AG04449 (cell line): ENCODE results near the gene GATA5.

Experiments
- CTCF ChIA-PET: fragments of 350-600 bp; formaldehyde crosslinking; extraction: SDS; loops from one replicate; lab custom pipeline; 2021; ENCODE audit warnings: antibody characterized with exemption; lab: Yijun Ruan, JAX
- POLR2A ChIA-PET: fragments of 400-600, 350-600 bp; formaldehyde crosslinking; extraction: SDS; loops from one replicate; lab custom pipeline; 2020; ENCODE audit warnings: antibody characterized with exemption, inconsistent platforms; lab: Yijun Ruan, JAX
- DNase-seq: peaks from one replicate; pipeline ENCODE4 v3.0.0-alpha.2; 2010; ENCODE audit warnings: low read depth, low spot score
- H3K4me3 ChIP-seq: 2 replicates; pipeline ENCODE4 v1.5.1; 2011; ENCODE audit warnings: low read depth, mild to moderate bottlenecking, control low read depth, low read length
- TF ChIP-seq, protein P1 (sequence below): IDR thresholded peaks from one replicate; pipeline ENCODE4 v1.5.1; 2011; ENCODE audit warnings: mild to moderate bottlenecking, moderate library complexity, low read length, control low read depth, inconsistent platforms; ENCODE audit not compliant: insufficient read depth; ENCODE audit errors: missing control alignments

The GATA5 gene

DNA sequence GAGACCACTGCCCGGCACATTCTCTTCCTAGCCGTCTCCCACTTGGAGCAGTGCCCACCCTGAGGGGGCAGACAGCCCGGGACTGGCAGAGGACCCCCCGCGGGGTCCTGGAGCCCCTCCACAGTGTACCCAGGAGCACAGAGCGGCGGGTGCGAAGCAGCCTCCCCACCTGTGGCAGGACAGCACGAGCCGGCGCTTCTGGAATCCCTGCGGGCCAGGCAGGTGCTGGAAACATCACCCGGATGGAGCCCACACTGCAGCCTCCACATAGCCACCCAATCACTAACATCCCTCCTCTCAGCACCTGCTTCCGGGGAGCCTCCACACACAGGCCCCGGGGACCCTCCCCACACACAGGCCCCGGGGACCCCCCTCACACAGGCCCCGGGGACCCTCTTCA is 18.7 kb downstream of the GATA5 start:
- CTCF ChIA-PET = no interaction called here
- no peak for DNase-seq
- POLR2A ChIA-PET = no interaction called here
- H3K4me3 ChIP-seq = no peak overlapping the region
- TF ChIP-seq, protein P1, sequence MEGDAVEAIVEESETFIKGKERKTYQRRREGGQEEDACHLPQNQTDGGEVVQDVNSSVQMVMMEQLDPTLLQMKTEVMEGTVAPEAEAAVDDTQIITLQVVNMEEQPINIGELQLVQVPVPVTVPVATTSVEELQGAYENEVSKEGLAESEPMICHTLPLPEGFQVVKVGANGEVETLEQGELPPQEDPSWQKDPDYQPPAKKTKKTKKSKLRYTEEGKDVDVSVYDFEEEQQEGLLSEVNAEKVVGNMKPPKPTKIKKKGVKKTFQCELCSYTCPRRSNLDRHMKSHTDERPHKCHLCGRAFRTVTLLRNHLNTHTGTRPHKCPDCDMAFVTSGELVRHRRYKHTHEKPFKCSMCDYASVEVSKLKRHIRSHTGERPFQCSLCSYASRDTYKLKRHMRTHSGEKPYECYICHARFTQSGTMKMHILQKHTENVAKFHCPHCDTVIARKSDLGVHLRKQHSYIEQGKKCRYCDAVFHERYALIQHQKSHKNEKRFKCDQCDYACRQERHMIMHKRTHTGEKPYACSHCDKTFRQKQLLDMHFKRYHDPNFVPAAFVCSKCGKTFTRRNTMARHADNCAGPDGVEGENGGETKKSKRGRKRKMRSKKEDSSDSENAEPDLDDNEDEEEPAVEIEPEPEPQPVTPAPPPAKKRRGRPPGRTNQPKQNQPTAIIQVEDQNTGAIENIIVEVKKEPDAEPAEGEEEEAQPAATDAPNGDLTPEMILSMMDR = no peak

- CTCF ChIA-PET = no interaction called here
- POLR2A ChIA-PET = no interaction called here
- TF ChIP-seq, protein P1 = no peak
- no peak overlapping the region for H3K4me3 ChIP-seq
- DNase-seq = no peak
Observed at GRCh38 chr20:62455929-62456328, 19.9 kb downstream of the GATA5 start.

DNA sequence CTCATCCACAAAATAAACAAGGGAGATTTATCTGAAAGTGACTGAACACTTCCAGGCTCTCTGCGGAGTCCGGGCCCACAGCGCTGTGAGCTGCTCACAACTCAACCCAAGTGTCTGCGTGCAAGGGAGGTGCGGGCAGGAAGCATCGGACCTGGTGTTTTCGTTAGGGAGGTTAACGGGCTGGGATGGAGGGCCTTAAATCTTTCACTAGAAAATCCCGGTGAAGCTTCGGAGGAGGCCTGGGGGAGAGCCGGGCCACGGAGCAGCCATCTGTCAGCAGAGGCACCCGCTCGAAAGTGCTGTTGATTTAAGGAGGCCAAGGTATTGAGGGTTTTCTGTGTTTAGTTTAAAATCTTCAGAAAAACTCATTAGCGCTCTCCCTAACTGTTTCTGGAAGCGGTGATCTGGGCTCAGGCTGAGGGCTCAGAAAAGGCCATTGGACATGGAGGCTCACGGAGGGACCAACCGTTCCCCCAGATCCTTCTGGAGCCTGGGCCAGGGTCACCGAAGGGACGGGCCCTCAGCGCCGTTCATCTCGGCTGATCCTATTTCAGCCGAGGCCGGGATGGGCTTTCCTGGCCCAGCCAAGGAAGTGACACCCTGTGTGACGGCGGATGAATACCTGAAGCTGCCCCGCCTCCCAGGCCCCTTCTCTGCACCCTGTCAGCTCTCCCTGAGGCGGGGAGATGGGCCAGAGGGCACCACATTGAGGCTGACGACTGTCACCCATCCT is 20.7 kb downstream of the GATA5 start:
- no peak for DNase-seq
- TF ChIP-seq, protein P1 = no peak
- POLR2A ChIA-PET = no interaction called here
- H3K4me3 ChIP-seq = no peak overlapping the region
- CTCF ChIA-PET = interaction anchor here (1.2 kb wide), 1 partner anchor 45 kb away, joined by 3 read pairs; no protein-coding TSS in a partner anchor

DNA sequence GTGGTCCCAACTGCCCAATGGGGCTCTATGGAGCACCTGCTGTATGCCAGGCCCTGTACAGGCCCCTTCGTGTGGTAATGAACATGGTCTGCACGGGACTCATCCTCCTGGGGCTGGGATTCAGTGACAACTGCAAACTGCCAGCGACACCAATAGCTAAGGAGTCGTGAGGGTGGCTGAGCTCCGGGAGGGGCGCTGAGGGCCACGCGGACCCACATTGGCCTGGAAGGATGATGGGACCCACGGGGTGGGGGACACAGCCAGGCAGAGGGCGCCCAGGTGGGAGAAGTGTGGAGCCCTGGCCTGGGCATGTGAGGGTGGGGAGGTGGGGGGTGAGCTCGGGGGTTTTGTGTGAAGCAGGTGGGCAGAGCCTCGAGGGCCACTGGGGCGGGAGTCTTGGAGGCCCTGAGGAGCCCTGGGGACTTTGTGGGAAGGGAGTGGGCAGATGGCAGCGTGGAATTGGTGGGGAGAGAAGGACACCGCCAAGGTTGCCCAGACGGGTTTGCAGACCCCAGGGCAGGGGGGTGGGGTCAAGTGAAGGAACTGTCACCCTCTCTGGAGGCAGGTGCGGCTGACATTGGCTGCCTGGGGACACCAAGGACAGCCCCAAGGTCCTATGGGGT is 22.5 kb downstream of the GATA5 start:
- ChIA-PET CTCF (no interaction called here), POLR2A (interaction anchor here (0.5 kb wide), 1 partner anchor 265 kb away, joined by 3 read pairs; no protein-coding TSS in a partner anchor)
- TF ChIP-seq, protein P1 = no peak
- DNase-seq = no peak
- no peak overlapping the region for H3K4me3 ChIP-seq

DNA sequence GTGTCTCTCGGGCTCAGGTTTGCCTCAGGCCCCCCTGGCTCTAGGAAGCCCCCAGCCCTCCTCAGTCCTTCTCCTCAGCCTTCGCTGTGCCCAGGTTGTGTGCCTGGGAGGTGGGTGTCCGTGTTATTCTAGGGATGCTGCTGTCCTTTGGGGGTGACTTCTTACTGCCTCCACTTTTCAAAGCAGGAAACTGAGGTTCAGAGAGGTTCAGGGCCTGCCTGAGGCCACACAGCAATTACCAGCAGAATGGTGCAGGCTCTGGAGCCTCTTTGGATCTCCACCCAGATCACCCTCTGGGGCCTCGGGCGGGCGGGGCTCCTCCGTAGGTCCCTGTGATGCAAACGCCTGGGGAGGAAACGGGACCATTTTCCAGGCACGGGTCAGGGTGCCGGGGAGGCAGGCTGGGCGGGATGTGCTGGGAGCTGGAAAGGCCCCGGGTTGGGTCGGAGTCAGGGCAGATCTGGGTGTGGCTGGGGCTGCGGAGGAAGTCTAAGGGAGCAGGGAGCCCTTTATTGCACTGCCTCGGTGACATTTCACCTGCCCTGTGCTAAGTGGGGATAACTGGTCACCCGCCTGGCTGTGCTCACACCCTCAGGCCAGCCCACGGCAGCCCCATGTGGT is 23.2 kb downstream of the GATA5 start:
- no peak overlapping the region for H3K4me3 ChIP-seq
- CTCF ChIA-PET = no interaction called here
- POLR2A ChIA-PET = no interaction called here
- TF ChIP-seq, protein P1 = no peak
- DNase-seq = no peak

DNA sequence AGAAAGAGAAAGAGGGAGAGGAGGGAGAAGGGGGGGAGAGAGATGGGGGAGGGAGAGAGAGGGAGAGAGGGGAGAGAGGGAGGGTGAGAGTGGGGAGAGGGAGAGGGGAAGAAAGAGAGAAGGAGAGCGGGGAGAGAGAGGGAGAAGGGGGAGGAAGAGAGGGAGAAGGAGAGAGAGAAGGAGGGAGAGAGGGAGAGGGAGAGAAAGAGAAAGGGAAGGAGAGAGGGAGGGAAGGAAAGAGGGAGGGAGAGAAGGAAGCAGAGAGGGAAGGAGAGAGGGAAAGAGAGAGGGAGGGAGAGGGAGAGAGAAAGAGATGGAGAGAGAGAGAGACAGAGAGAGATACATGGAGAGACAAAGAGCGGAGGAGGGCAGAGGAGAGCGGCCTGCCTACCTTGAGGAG is 23.8 kb downstream of the GATA5 start:
- no peak overlapping the region for H3K4me3 ChIP-seq
- no peak for DNase-seq
- POLR2A ChIA-PET = no interaction called here
- TF ChIP-seq, protein P1 = no peak
- CTCF ChIA-PET = no interaction called here
